ENCODE results near the gene ZMAT5. TPM values are rescaled to one million over a fixed set of nuclear protein-coding genes. Genes with fewer than 3 reads are reported as not detected.

Gene ZMAT5
- total and polyA plus RNA-seq, 7 donors, result 13.2 to 33.7 (median 24.6) TPM

GRCh38 chr22:29695129-29695926 lies 71.5 kb downstream of the ZMAT5 start:
- WGBS, 2 donors, result 93 to 94% methylated on average over 33 of the region's 33 CpGs
- H3K4me1 ChIP-seq, result peaks cover 0 to 15% (median 4%) of the 10 kb centered on the region in 4 donors
- TF ChIP-seq POLR2A (IDR thresholded peaks at IDR 0.05) (no peak), POLR2AphosphoS5 (IDR thresholded peaks at IDR 0.05) (no peak), EP300 (IDR thresholded peaks at IDR 0.05) (no peak)
- TF ChIP-seq, protein P1, sequence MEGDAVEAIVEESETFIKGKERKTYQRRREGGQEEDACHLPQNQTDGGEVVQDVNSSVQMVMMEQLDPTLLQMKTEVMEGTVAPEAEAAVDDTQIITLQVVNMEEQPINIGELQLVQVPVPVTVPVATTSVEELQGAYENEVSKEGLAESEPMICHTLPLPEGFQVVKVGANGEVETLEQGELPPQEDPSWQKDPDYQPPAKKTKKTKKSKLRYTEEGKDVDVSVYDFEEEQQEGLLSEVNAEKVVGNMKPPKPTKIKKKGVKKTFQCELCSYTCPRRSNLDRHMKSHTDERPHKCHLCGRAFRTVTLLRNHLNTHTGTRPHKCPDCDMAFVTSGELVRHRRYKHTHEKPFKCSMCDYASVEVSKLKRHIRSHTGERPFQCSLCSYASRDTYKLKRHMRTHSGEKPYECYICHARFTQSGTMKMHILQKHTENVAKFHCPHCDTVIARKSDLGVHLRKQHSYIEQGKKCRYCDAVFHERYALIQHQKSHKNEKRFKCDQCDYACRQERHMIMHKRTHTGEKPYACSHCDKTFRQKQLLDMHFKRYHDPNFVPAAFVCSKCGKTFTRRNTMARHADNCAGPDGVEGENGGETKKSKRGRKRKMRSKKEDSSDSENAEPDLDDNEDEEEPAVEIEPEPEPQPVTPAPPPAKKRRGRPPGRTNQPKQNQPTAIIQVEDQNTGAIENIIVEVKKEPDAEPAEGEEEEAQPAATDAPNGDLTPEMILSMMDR (IDR thresholded peaks at IDR 0.05), result no peak
- H3K27me3 ChIP-seq, result peaks cover 0 to 6% (median 0%) of the 10 kb centered on the region in 3 donors
- no peak overlapping the region for H3K4me3 ChIP-seq
- intact Hi-C loops (cut with DNase I), result no loop called here
- no peaks in the 10 kb centered on the region for H3K9me3 ChIP-seq
- no peak overlapping the region for H3K27ac ChIP-seq
- H3K36me3 ChIP-seq, result peaks cover 0 to 49% (median 11%) of the 10 kb centered on the region in 4 donors
- no peak for DNase-seq

DNA sequence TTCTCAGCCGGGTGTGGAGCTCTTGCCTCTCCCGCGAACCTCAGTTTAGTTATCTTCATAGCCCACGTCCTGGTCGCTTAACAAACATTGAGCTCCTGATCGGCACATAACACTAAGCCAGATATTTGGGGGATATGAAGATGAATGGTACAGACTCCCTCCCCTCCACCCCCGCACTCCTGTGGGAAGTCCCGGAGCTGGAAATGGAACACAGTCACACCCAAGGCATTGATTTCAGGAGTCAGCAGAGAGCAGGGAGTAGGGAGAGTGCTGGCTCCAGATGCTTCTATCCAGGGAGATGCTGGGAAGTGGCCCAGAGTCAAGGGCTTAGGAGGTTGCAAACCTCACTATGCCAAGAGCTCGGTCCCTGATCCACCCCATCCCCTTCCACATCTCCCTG lies 73.1 kb downstream of the ZMAT5 start:
- WGBS, 2 donors, result 81 to 86% methylated on average over 9 of the region's 9 CpGs
- Histone ChIP-seq H3K9me3 (no peaks in the 10 kb centered on the region), H3K4me3 (no peak overlapping the region), H3K36me3 (peaks cover 0 to 49% (median 11%) of the 10 kb centered on the region in 4 donors), H3K27me3 (no peaks in the 10 kb centered on the region), H3K27ac (no peak overlapping the region), H3K4me1 (peaks cover 0 to 28% (median 16%) of the 10 kb centered on the region in 4 donors)
- intact Hi-C loops (cut with DNase I), result no loop called here
- TF ChIP-seq POLR2AphosphoS5 (IDR thresholded peaks at IDR 0.05) (no peak), POLR2A (IDR thresholded peaks at IDR 0.05) (no peak), EP300 (IDR thresholded peaks at IDR 0.05) (no peak)
- TF ChIP-seq, protein P1 (IDR thresholded peaks at IDR 0.05), result no peak
- no peak for DNase-seq

DNA sequence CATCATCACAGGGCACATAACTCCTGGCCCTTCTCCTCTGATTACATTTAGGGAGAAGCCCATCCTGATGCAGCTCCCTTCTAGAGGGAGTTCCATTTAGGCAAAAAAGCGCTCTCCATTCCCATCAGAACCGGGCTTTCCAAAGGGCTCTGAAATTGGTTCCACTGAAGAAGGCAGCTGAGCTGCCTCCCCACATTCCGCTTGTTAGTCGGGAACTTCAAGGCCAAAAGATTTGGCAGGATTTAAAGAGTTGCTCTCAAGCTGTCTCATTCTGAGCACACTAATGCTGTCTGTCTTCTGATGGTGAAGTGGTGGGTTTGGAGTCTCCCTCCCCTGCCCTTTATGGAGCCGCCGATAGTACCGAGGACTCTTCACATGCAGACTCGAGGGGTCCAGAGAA lies 73.6 kb downstream of the ZMAT5 start:
- Histone ChIP-seq H3K27me3 (no peaks in the 10 kb centered on the region), H3K4me3 (no peak overlapping the region), H3K9me3 (no peaks in the 10 kb centered on the region), H3K36me3 (peaks cover 0 to 48% (median 11%) of the 10 kb centered on the region in 4 donors), H3K4me1 (peaks cover 0 to 28% (median 16%) of the 10 kb centered on the region in 4 donors), H3K27ac (no peak overlapping the region)
- TF ChIP-seq, protein P1 (IDR thresholded peaks at IDR 0.05), result no peak
- no peak for TF ChIP-seq EP300 (IDR thresholded peaks at IDR 0.05)
- TF ChIP-seq POLR2AphosphoS5 (IDR thresholded peaks at IDR 0.05), result no peak
- TF ChIP-seq POLR2A (IDR thresholded peaks at IDR 0.05), result no peak
- intact Hi-C loops (cut with DNase I), result no loop called here
- WGBS, 2 donors, result 88 to 89% methylated on average over 8 of the region's 8 CpGs
- no peak for DNase-seq

DNA sequence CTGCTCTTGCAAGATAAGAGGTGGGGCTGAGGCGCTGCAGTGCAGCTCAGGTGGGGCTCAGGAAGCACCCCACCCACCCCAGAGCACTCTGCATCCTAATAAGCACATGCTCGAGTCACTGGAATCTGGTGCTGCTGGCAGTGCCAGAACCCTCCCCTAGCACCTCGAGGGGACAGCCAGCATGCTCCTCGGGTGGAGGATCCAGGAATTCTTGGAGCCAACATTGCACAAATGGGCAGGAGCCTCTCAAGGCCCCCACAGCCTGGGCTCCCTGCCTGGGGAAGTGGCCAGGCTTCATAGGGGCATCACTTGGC lies 74.5 kb downstream of the ZMAT5 start:
- H3K27ac ChIP-seq, result no peak overlapping the region
- H3K4me3 ChIP-seq, result no peak overlapping the region
- H3K27me3 ChIP-seq, result no peaks in the 10 kb centered on the region
- intact Hi-C loops (cut with DNase I), result no loop called here
- 70 to 79% methylated on average over 4 of the region's 4 CpGs for WGBS, 2 donors
- TF ChIP-seq POLR2AphosphoS5 (IDR thresholded peaks at IDR 0.05), result no peak
- TF ChIP-seq, protein P1 (IDR thresholded peaks at IDR 0.05), result no peak
- TF ChIP-seq EP300 (IDR thresholded peaks at IDR 0.05), result no peak
- no peak for TF ChIP-seq POLR2A (IDR thresholded peaks at IDR 0.05)
- DNase-seq, result no peak
- H3K4me1 ChIP-seq, result peaks cover 0 to 28% (median 16%) of the 10 kb centered on the region in 4 donors
- H3K9me3 ChIP-seq, result no peaks in the 10 kb centered on the region
- H3K36me3 ChIP-seq, result peaks cover 0 to 41% (median 9%) of the 10 kb centered on the region in 4 donors

All from sigmoid colon (tissue), 7 donors.